ENCODE data around the gene IFI27L1. TPM values are rescaled to one million over a fixed set of nuclear protein-coding genes. Genes with fewer than 3 reads are reported as not detected.
"Not testable (repeated sequence)": the region's sequence is repeated elsewhere in the genome, so short reads cannot be mapped to it uniquely, and the experiment has no call there.

Gene IFI27L1
- total RNA-seq, 1 donor from 2014 or later: 33.1 TPM

DNA sequence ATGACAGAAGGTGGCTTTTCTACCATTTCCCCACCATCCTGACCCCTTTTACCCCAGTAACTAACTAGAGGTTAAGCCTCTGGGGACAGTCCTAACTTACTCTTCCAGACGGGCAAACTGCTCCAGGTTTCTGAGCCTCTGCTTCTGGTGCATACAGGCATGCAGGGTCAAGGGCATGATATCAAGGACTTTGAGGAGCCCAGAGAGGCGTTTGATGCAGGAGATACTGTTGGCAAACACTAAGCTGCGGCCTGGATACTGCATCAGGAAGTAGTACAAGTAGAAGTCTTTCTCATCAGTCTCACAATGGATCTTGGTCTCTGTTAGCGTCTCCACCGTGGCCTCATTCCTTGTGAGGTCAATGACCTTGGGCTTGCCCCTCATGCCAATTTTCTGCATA, 21.1 kb upstream of the IFI27L1 start:
- no peaks in the 10 kb centered on the region for H3K4me1 Mint-ChIP-seq
- no peak overlapping the region for H3K27ac Mint-ChIP-seq
- H3K4me3 Mint-ChIP-seq: no peak overlapping the region
- no peak for DNase-seq (ENCODE audit: low spot score in 2 of 2, unreplicated experiment in 2 of 2)
- H3K27me3 Mint-ChIP-seq (ENCODE audit: low read depth): no peaks in the 10 kb centered on the region
- TF ChIP-seq, protein P1, sequence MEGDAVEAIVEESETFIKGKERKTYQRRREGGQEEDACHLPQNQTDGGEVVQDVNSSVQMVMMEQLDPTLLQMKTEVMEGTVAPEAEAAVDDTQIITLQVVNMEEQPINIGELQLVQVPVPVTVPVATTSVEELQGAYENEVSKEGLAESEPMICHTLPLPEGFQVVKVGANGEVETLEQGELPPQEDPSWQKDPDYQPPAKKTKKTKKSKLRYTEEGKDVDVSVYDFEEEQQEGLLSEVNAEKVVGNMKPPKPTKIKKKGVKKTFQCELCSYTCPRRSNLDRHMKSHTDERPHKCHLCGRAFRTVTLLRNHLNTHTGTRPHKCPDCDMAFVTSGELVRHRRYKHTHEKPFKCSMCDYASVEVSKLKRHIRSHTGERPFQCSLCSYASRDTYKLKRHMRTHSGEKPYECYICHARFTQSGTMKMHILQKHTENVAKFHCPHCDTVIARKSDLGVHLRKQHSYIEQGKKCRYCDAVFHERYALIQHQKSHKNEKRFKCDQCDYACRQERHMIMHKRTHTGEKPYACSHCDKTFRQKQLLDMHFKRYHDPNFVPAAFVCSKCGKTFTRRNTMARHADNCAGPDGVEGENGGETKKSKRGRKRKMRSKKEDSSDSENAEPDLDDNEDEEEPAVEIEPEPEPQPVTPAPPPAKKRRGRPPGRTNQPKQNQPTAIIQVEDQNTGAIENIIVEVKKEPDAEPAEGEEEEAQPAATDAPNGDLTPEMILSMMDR (IDR thresholded peaks at IDR 0.05; ENCODE audit: unreplicated experiment): no peak
- H3K36me3 Mint-ChIP-seq: peaks cover 36% of the 10 kb centered on the region
- H3K9me3 Mint-ChIP-seq: no peaks in the 10 kb centered on the region

DNA sequence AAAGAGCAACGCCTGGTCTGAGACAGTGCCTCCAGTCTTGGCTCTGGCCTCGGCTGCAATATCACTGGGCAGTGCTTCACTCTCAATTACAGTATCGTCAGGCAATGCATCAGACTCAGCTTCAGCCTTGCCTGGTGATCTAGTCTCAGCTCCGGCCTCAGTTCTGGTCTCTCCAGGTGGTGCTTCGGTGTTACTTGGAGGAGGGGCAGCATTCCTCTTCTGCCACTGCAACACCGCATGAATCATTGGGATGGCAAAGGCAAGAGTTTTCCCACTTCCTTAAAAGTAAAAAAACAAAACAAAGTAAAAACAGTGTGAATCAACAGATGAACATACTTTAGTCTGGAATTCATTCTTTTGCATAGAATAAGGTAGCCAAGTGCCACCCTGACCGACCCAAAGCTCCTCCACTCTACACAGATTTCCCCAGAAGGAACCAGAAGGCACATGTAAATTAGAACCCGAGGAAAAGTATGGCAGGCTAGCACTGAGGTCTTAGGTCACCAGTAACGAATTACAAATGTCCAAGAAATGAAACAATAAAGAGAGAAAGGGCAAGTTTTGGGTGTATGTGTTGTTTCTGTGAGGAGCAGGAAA, 18.7 kb upstream of the IFI27L1 start:
- H3K36me3 Mint-ChIP-seq: peaks cover 24% of the 10 kb centered on the region
- peaks cover 19% of the 10 kb centered on the region for H3K4me1 Mint-ChIP-seq
- no peaks in the 10 kb centered on the region for H3K27me3 Mint-ChIP-seq (ENCODE audit: low read depth)
- DNase-seq (ENCODE audit: low spot score in 2 of 2, unreplicated experiment in 2 of 2): no peak
- no peak overlapping the region for H3K4me3 Mint-ChIP-seq
- H3K27ac Mint-ChIP-seq: no peak overlapping the region
- TF ChIP-seq, protein P1 (IDR thresholded peaks at IDR 0.05; ENCODE audit: unreplicated experiment): no peak
- peaks cover 7% of the 10 kb centered on the region for H3K9me3 Mint-ChIP-seq

DNA sequence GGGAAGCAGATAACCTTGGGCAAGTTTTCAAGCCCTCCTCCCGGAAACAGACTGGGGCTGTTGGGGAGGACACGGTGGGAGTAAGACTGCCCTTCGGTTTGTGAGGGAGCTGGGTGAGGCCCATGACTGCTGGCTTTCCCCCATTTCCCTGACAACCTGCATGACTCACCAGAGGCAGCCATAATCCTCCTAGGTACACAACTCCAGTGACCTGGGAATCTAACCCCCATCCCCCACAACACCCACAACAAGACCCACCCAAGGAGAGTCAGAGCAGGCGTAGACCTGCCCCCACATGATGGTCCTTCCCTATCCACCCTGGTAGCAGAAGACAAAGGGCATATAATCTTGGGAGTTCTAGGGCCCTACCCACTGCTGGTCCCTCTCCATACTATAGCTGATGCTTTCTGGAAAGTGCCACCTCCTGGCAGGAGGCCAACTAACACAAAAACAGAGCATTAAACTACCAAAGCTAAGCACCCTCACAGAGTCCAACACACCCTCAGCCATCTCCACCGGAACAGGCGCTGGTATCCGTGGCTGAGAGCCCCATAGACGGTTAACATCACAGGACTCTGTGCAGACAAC, 14.9 kb upstream of the IFI27L1 start:
- H3K9me3 Mint-ChIP-seq: peaks cover 43% of the 10 kb centered on the region
- peak overlapping the region; percentile 71 for H3K27ac Mint-ChIP-seq
- H3K4me3 Mint-ChIP-seq: no peak overlapping the region
- TF ChIP-seq, protein P1 (IDR thresholded peaks at IDR 0.05; ENCODE audit: unreplicated experiment): no peak
- H3K27me3 Mint-ChIP-seq (ENCODE audit: low read depth): no peaks in the 10 kb centered on the region
- peaks cover 19% of the 10 kb centered on the region for H3K4me1 Mint-ChIP-seq
- no peak for DNase-seq (ENCODE audit: low spot score in 2 of 2, unreplicated experiment in 2 of 2)
- peaks cover 44% of the 10 kb centered on the region for H3K36me3 Mint-ChIP-seq

DNA sequence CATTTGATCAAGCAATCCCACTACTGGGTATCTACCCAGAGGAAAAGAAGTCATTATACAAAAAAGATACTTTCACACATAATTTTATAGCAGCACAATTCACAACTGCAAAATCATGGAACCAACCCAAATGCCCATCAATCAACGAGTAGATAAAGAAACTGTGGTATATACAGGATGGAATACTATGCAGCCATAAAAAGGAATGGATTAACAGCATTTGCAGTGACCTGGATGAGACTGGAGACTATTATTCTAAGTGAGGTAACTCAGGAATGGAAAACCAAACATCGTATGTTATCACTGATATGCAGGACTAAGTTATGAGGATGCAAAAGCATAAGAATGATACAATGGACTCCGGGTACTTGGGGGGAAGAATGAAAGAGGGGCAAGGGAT, 9.0 kb upstream of the IFI27L1 start:
- peaks cover 64% of the 10 kb centered on the region for H3K36me3 Mint-ChIP-seq
- DNase-seq (ENCODE audit: low spot score in 2 of 2, unreplicated experiment in 2 of 2); H3K27me3 Mint-ChIP-seq (ENCODE audit: low read depth); H3K4me1 Mint-ChIP-seq; H3K27ac Mint-ChIP-seq; H3K4me3 Mint-ChIP-seq: not testable (repeated sequence)
- peaks cover 65% of the 10 kb centered on the region for H3K9me3 Mint-ChIP-seq

DNA sequence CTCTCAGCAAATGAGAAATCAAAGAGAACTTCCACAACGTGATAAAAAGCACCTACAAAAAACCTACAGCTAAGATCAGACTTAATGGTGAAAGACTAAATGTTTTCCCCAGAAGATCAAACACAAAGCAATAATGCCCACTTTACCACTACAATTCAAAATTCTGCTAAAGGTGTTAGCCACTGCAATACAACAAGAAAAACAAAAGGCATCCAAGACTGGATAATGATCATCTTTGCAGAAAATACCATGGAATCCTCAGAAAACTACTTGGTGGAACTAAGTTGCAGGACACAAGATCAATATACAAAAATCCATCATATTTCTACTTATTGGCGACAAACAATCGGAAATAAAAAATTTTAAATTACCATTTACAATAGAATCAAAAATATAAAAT, 6.6 kb upstream of the IFI27L1 start:
- peaks cover 20% of the 10 kb centered on the region for H3K4me1 Mint-ChIP-seq
- H3K36me3 Mint-ChIP-seq: peaks cover 55% of the 10 kb centered on the region
- H3K27ac Mint-ChIP-seq: no peak overlapping the region
- H3K27me3 Mint-ChIP-seq (ENCODE audit: low read depth): no peaks in the 10 kb centered on the region
- DNase-seq (ENCODE audit: low spot score in 2 of 2, unreplicated experiment in 2 of 2): no peak
- H3K9me3 Mint-ChIP-seq: peaks cover 41% of the 10 kb centered on the region
- no peak overlapping the region for H3K4me3 Mint-ChIP-seq
- TF ChIP-seq, protein P1 (IDR thresholded peaks at IDR 0.05; ENCODE audit: unreplicated experiment): no peak

DNA sequence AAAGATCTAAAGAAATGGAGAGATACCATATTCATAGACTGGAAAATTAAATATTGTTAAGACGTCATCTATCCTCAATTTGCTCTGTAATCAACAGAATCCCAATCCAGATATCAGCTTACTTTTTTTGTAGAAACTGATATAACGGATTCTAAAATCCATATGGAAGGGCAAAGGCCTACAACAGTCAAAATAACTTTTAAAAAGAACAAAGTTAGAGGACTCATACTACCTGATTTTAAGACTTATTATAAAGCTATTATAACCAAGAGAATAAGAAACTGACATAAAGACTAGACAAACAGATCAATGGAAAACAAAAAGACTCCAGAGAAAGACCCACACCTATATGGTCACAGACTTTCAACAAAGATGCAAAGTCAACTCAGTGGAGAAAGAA, 6.1 kb upstream of the IFI27L1 start:
- no peaks in the 10 kb centered on the region for H3K27me3 Mint-ChIP-seq (ENCODE audit: low read depth)
- peaks cover 38% of the 10 kb centered on the region for H3K9me3 Mint-ChIP-seq
- TF ChIP-seq, protein P1 (IDR thresholded peaks at IDR 0.05; ENCODE audit: unreplicated experiment): no peak
- H3K36me3 Mint-ChIP-seq: peaks cover 51% of the 10 kb centered on the region
- peaks cover 25% of the 10 kb centered on the region for H3K4me1 Mint-ChIP-seq
- DNase-seq (ENCODE audit: low spot score in 2 of 2, unreplicated experiment in 2 of 2): no peak
- H3K27ac Mint-ChIP-seq: no peak overlapping the region
- no peak overlapping the region for H3K4me3 Mint-ChIP-seq

Data from mesothelial cell of epicardium (in vitro differentiated cells).